ENCODE data around the gene ROR2. TPM values are rescaled to one million over a fixed set of nuclear protein-coding genes. Genes with fewer than 3 reads are reported as not detected.

The ROR2 gene
- total RNA-seq, 4 donors from 2014 or later, result 0.19 to 1.7 (median 0.38) TPM

- TF ChIP-seq CTCF (IDR thresholded peaks at IDR 0.05; ENCODE audit: low read depth), result no peak
Measured at GRCh38 chr9:91939978-91940377, 10.1 kb downstream of the ROR2 start.

GRCh38 chr9:91937727-91938126 is 12.3 kb downstream of the ROR2 start:
- no peak for TF ChIP-seq CTCF (IDR thresholded peaks at IDR 0.05; ENCODE audit: low read depth)

- TF ChIP-seq CTCF (IDR thresholded peaks at IDR 0.05; ENCODE audit: low read depth), result no peak
Measured at GRCh38 chr9:91937056-91937455, 13.0 kb downstream of the ROR2 start.

GRCh38 chr9:91935805-91936514 is 14.1 kb downstream of the ROR2 start:
- TF ChIP-seq CTCF (IDR thresholded peaks at IDR 0.05; ENCODE audit: low read depth), result no peak

GRCh38 chr9:91935066-91935749 is 14.8 kb downstream of the ROR2 start:
- TF ChIP-seq CTCF (IDR thresholded peaks at IDR 0.05; ENCODE audit: low read depth), result no peak

- no peak for TF ChIP-seq CTCF (IDR thresholded peaks at IDR 0.05; ENCODE audit: low read depth)
Measured at GRCh38 chr9:91934654-91935053, 15.4 kb downstream of the ROR2 start.

GRCh38 chr9:91933556-91934352 is 16.3 kb downstream of the ROR2 start:
- no peak for TF ChIP-seq CTCF (IDR thresholded peaks at IDR 0.05; ENCODE audit: low read depth)
